A549 (cell line): Measurements from ENCODE around the gene MTCL1. TPM values are rescaled to one million over a fixed set of nuclear protein-coding genes. Genes with fewer than 3 reads are reported as not detected.
A peak's percentile ranks its signal among the peaks of the same experiment; 100 is the strongest.

ENCODE experiments used
- ATAC-seq, 2 experiments: fragments of 200-7000 bp in 1 of 2; fragments of >200 bp in 1 of 2; cut with Nextera tagmentation in 1 of 2; cut with Tn5 transposase in 1 of 2; 3 replicates each; pipeline versions ENCODE4 v1.8.0 to v1.9.1; 2018 to 2020; ENCODE audit warnings: mild to moderate bottlenecking in 1 of 2, moderate library complexity in 1 of 2
- CTCF ChIA-PET: fragments of 300-600 bp; sonication (Branson Sonifier 250); formaldehyde crosslinking; extraction: SDS; loops from one replicate; lab custom pipeline; 2021; ENCODE audit warnings: antibody characterized with exemption, inconsistent platforms; lab: Yijun Ruan, JAX
- POLR2A ChIA-PET: fragments of 350-600 bp; formaldehyde crosslinking; extraction: SDS; loops from one replicate; lab custom pipeline; 2021; ENCODE audit warnings: antibody characterized with exemption, inconsistent platforms; lab: Yijun Ruan, JAX
- DNase-seq, 2 experiments: peaks; one replicate each; pipeline versions ENCODE4 v3.0.0 to v3.0.0-alpha.2; 2011 to 2016; ENCODE audit warnings: low read depth in 1 of 2, low spot score in 1 of 2
- FAIRE-seq: peaks from 2 replicates; lab custom pipeline; 2011; peaks lifted over from hg19 to GRCh38; lab: Jason Lieb, UNC
- H3K27ac ChIP-seq, 2 experiments: fragments of >200 bp; sonication (Bioruptor Twin); formaldehyde crosslinking; 3 replicates each; pipeline ENCODE4 v1.5.1; 2016 to 2017
- H3K4me1 ChIP-seq: fragments of >200 bp; sonication (Bioruptor Twin); formaldehyde crosslinking; 3 replicates; pipeline ENCODE4 v1.6.1; 2016
- H3K4me2 ChIP-seq: fragments of >200 bp; sonication (Bioruptor Twin); formaldehyde crosslinking; 3 replicates; pipeline ENCODE4 v1.6.1; 2016
- H3K4me3 ChIP-seq: fragments of >200 bp; sonication (Bioruptor Twin); formaldehyde crosslinking; 3 replicates; pipeline ENCODE4 v1.5.1; 2016
- H3K9me3 ChIP-seq: fragments of >200 bp; sonication (Bioruptor Twin); formaldehyde crosslinking; 3 replicates; pipeline ENCODE4 v1.6.1; 2016
- CEBPB ChIP-seq, 2 experiments: fragments of >200 bp in 1 of 2; sonication (Bioruptor Twin) in 1 of 2; formaldehyde crosslinking in 1 of 2; IDR thresholded peaks; 2 replicates each; pipeline ENCODE4 v1.6.1; 2012 to 2016
- CHD4 ChIP-seq: fragments of 200-600 bp; sonication (generic); IDR thresholded peaks from 2 replicates; pipeline ENCODE4 v1.6.1; 2016; ENCODE audit warnings: antibody characterized with exemption, mild to moderate bottlenecking, borderline replicate concordance
- E2F6 ChIP-seq: IDR thresholded peaks from 2 replicates; pipeline ENCODE4 v1.6.1; 2012; ENCODE audit warnings: low read depth, borderline replicate concordance
- EP300 ChIP-seq, 2 experiments: fragments of >200 bp; sonication (Bioruptor Twin); formaldehyde crosslinking; IDR thresholded peaks; 2 replicates in 1 of 2; 3 replicates in 1 of 2; pipeline ENCODE4 v1.6.1; 2016 to 2017
- FOSB ChIP-seq: fragments of 250-450 bp; sonication (Bioruptor Pico); IDR thresholded peaks from 2 replicates; pipeline ENCODE4 v1.5.0; 2020; ENCODE audit warnings: mild to moderate bottlenecking, moderate library complexity
- HDAC2 ChIP-seq: fragments of 200-600 bp; sonication (generic); IDR thresholded peaks from 2 replicates; pipeline ENCODE4 v1.6.1; 2016
- HEYL ChIP-seq: fragments of 250-450 bp; sonication (Bioruptor Pico); IDR thresholded peaks from 2 replicates; pipeline ENCODE4 v1.8.0; 2021; ENCODE audit warnings: mild to moderate bottlenecking, moderate library complexity
- HOXB13 ChIP-seq: fragments of 250-450 bp; sonication (Bioruptor Pico); IDR thresholded peaks from 2 replicates; pipeline ENCODE4 v1.5.0; 2020; ENCODE audit warnings: low read depth, mild to moderate bottlenecking, moderate library complexity
- MAFK ChIP-seq: fragments of 450-650 bp; IDR thresholded peaks from 2 replicates; pipeline ENCODE4 v1.6.1; 2014; ENCODE audit not compliant: partially characterized antibody
- PBX3 ChIP-seq: IDR thresholded peaks from 2 replicates; pipeline ENCODE4 v1.6.1; 2012
- PHF8 ChIP-seq: fragments of 200-600 bp; sonication (generic); IDR thresholded peaks from 2 replicates; pipeline ENCODE4 v1.6.1; 2016; ENCODE audit warnings: low read depth, mild to moderate bottlenecking, antibody characterized with exemption, moderate library complexity, borderline replicate concordance
- RCOR1 ChIP-seq: fragments of 150-350 bp; IDR thresholded peaks from 2 replicates; pipeline ENCODE4 v1.6.1; 2014; ENCODE audit warnings: antibody characterized with exemption, low read length, low read depth
- REST ChIP-seq: fragments of 200-600 bp; sonication (generic); IDR thresholded peaks from 2 replicates; pipeline ENCODE4 v1.6.1; 2016; ENCODE audit warnings: antibody characterized with exemption, mild to moderate bottlenecking, moderate library complexity
- SMC3 ChIP-seq: fragments of >200 bp; sonication (Bioruptor Twin); formaldehyde crosslinking; IDR thresholded peaks from 3 replicates; pipeline ENCODE4 v1.6.1; 2018; ENCODE audit warnings: inconsistent platforms
- TP53 ChIP-seq: fragments of 250-450 bp; sonication (Bioruptor Pico); IDR thresholded peaks from 2 replicates; pipeline ENCODE4 v1.5.0; 2021; ENCODE audit warnings: mild to moderate bottlenecking, moderate library complexity
- ZFP36 ChIP-seq: fragments of 450-650 bp; IDR thresholded peaks from 2 replicates; pipeline ENCODE4 v1.6.1; 2014; ENCODE audit warnings: borderline replicate concordance; ENCODE audit not compliant: partially characterized antibody
- ZSCAN20 ChIP-seq: fragments of 250-450 bp; sonication (Bioruptor Pico); IDR thresholded peaks from 2 replicates; pipeline ENCODE4 v1.8.0; 2022; ENCODE audit warnings: mild to moderate bottlenecking, moderate library complexity
- WGBS: methylation state at CpG from one replicate; pipeline ENCODE4 v1.1.6; 2017; ENCODE audit errors: missing lambda C conversion rate; 5-methylcytosine and 5-hydroxymethylcytosine counted together
- polyA plus RNA-seq, 4 experiments: library from polyadenylated mRNA; depleted of rRNA in 3 of 4; stranded (reverse); fragments of >200 nt; fragmentation: RNase III in 1 of 4; extraction: RNeasy Plus Mini Kit Qiagen cat#74134 plus additional on column Dnase treatment in 1 of 4; gene quantifications; 2 replicates in 3 of 4; 3 replicates in 1 of 4; pipeline ENCODE4 v1.2.3, GENCODE V29; 2011 to 2017
- TF ChIP-seq, protein P1 (sequence below): IDR thresholded peaks from 2 replicates; pipeline ENCODE4 v1.6.1; 2012

The MTCL1 gene
- polyA plus RNA-seq, 2 of the 4 experiments (the other 2 are of a cell fraction) = 44.4 to 49.6 TPM

GRCh38 chr18:8661754-8662559 is 43.4 kb upstream of the MTCL1 start:
- Histone ChIP-seq H3K9me3 (no peaks in the 10 kb centered on the region), H3K4me1 (peaks cover 34% of the 10 kb centered on the region), H3K4me2 (peak overlapping the region; percentile 15; the same call in 2 of the 3 replicates), H3K4me3 (no peak overlapping the region), H3K27ac (0 out of 6 replicates have a peak overlapping the region, but pooled peaks of 1 of the 2 experiments have one; percentile 30)
- DNase-seq (peak in 1 of 2 experiments; percentile 14), ATAC-seq (peak; percentile 31 to 54; a peak in 3 of 6 replicates), FAIRE-seq (no peak)
- TF ChIP-seq PHF8 = no peak
- ChIA-PET POLR2A (no interaction called here), CTCF (interaction anchor here (0.6 to 5.1 kb wide), 5 partner anchors 22 to 326 kb away, joined by 3 to 29 read pairs (median 3); no protein-coding TSS in a partner anchor)
- WGBS = 77% methylated on average over 14 of the region's 18 CpGs

GRCh38 chr18:8662560-8663255 is 42.6 kb upstream of the MTCL1 start:
- Histone ChIP-seq H3K9me3 (no peaks in the 10 kb centered on the region), H3K4me1 (peaks cover 29% of the 10 kb centered on the region), H3K27ac (peak overlapping the region in 1 of 2 experiments; percentile 66; a peak in 2 of 6 replicates), H3K4me3 (no peak overlapping the region), H3K4me2 (no peak overlapping the region)
- ATAC-seq = no peak
- CTCF ChIA-PET = interaction anchor here (0.6 to 1.4 kb wide), 3 partner anchors 21 to 326 kb away, joined by 3 read pairs; no protein-coding TSS in a partner anchor
- no peak for FAIRE-seq
- 87% methylated on average over 17 of the region's 20 CpGs for WGBS
- no peak for DNase-seq
- POLR2A ChIA-PET = no interaction called here
- TF ChIP-seq EP300 (IDR thresholded peaks at IDR 0.05) (no peak), ZFP36 (no peak), MAFK (no peak), PHF8 (no peak), HDAC2 (no peak), FOSB (CRISPR knock-in tag) (no peak), CEBPB (IDR thresholded peaks at IDR 0.05) (no peak), ZSCAN20 (CRISPR knock-in tag) (no peak), SMC3 (no peak)
- TF ChIP-seq, protein P1, sequence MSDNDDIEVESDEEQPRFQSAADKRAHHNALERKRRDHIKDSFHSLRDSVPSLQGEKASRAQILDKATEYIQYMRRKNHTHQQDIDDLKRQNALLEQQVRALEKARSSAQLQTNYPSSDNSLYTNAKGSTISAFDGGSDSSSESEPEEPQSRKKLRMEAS = no peak

DNA sequence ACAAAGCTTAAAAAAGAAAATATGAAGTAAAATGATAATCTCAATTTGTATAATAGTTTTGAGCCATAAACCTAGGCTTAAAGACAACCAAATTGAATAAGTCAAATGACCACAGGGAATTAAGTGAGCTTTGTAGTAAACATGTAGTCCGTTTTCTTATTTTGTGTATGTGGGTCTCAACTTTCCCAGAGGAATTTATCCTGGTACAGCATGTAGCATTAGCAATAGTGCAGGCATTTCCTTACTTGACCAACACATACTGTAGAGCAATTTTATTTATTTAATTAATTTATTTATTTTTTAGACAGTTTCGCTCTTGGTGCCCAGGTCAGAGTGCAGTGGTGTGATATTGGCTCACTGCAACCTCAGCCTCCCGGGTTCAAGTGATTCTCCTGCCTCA is 37.5 kb upstream of the MTCL1 start:
- no peak overlapping the region for H3K4me2 ChIP-seq
- no peak for DNase-seq
- 90% methylated on average over 3 of the region's 3 CpGs for WGBS

GRCh38 chr18:8668381-8668780 is 37.0 kb upstream of the MTCL1 start:
- CTCF ChIA-PET = interaction anchor here (0.9 to 1.4 kb wide), 3 partner anchors 13 to 319 kb away, joined by 3 to 5 read pairs (median 4); no protein-coding TSS in a partner anchor
- FAIRE-seq = no peak
- H3K4me3 ChIP-seq = no peak overlapping the region
- H3K4me1 ChIP-seq = peaks cover 17% of the 10 kb centered on the region
- TF ChIP-seq HOXB13 (no peak), HEYL (CRISPR knock-in tag) (no peak), ZFP36 (no peak), TP53 (no peak), FOSB (CRISPR knock-in tag) (no peak), E2F6 (no peak), PBX3 (no peak), CHD4 (no peak), REST (no peak)
- TF ChIP-seq, all 56 proteins: peak for 0
- Histone ChIP-seq H3K27ac (no peak overlapping the region), H3K4me2 (no peak overlapping the region), H3K9me3 (no peaks in the 10 kb centered on the region)
- POLR2A ChIA-PET = no interaction called here
- ATAC-seq = no peak
- no peak for DNase-seq

More for the DNA sequence above, 37.5 kb upstream of the MTCL1 start:
- no peak overlapping the region for H3K27ac ChIP-seq
- ATAC-seq = no peak
- ChIA-PET POLR2A (interaction anchor here (0.6 kb wide), 1 partner anchor 14 kb away, joined by 3 read pairs; no protein-coding TSS in a partner anchor), CTCF (interaction anchor here (0.5 to 1.4 kb wide), 4 partner anchors 13 to 320 kb away, joined by 3 to 5 read pairs (median 4); no protein-coding TSS in a partner anchor)
- no peak overlapping the region for H3K4me3 ChIP-seq
- FAIRE-seq = no peak
- peaks cover 12% of the 10 kb centered on the region for H3K4me1 ChIP-seq
- H3K9me3 ChIP-seq = no peaks in the 10 kb centered on the region
- no peak for TF ChIP-seq RCOR1
